Gastroesophageal sphincter (tissue), 3 donors: ENCODE results near the gene AASS.

Experiments
- CTCF ChIP-seq, 4 experiments: fragments of 200-600 bp in 2 of 4; fragments of 450-650 bp in 2 of 4; sonication (generic) in 1 of 4; IDR thresholded peaks; one replicate each; pipeline ENCODE4 v1.5.1; 2017 to 2019; ENCODE audit warnings: antibody characterized with exemption in 4 of 4, mild to moderate bottlenecking in 2 of 4, moderate library complexity in 2 of 4
- EP300 ChIP-seq: sonication (generic); formaldehyde crosslinking; IDR thresholded peaks from one replicate; pipeline ENCODE4 v1.6.1; 2017; ENCODE audit warnings: antibody characterized with exemption, mild to moderate bottlenecking
- POLR2AphosphoS5 ChIP-seq: sonication (generic); formaldehyde crosslinking; IDR thresholded peaks from one replicate; pipeline ENCODE4 v1.6.1; 2017; ENCODE audit warnings: antibody characterized with exemption

- TF ChIP-seq CTCF (IDR thresholded peaks at IDR 0.05): no peak
- TF ChIP-seq EP300: no peak
- no peak for TF ChIP-seq POLR2AphosphoS5
Measured at GRCh38 chr7:122094549-122094948, 49.5 kb downstream of the AASS start.
